NCI-H1436 (cell line): ENCODE results near the gene MYZAP.

Experiments
- DNase-seq: peaks from one replicate; lab custom pipeline; 2025; lab: John Stamatoyannopoulos, UW

MYZAP gene

GRCh38 chr15:57625703-57626448 is 34.2 kb downstream of the MYZAP start:
- no peak for DNase-seq

- DNase-seq, result no peak
These were observed 35.2 kb downstream of the MYZAP start for GRCh38 chr15:57626713-57627440.

DNA sequence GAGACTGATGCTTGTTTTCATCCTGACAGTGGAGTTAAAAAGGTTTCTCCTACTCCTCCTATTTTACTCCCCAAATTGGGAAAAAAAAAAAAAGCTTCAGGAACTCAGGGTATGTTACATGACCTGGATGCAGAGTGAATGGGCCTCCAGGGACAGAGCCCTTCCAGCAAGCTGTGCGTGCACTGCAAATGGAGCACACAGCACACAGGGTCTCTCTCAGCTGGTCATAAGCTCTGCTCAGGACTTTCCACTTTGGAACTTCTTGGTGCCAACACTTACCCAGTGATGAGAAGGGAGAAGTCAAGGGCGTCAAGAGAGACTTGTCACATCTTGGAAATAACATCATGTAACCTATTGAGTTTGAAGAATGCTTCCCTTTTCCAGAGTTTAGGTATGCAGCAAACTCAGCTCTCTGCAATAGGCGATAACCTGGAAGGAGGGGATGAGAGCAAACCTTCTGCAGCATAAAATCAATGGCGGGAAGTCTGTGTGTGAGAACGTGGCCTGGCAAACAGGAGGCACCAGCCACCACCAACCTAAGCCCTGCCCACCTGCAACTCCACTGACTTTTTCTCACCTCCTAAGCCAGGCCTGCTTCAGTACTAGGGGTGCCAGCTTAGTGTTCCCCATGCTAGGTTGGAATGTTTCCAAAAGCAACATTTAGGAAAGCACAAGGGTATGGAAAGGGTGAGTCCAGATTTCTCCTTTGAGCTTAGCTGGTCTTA is 39.8 kb downstream of the MYZAP start:
- no peak for DNase-seq

GRCh38 chr15:57634290-57634689 is 42.6 kb downstream of the MYZAP start:
- DNase-seq, result no peak

- DNase-seq, result no peak
These were observed 43.7 kb downstream of the MYZAP start for GRCh38 chr15:57635300-57635909.

- no peak for DNase-seq
These were observed 46.1 kb downstream of the MYZAP start for GRCh38 chr15:57637846-57638245.

- no peak for DNase-seq
These were observed 47.6 kb downstream of the MYZAP start for GRCh38 chr15:57639306-57639705.

GRCh38 chr15:57640930-57641682 is 49.4 kb downstream of the MYZAP start:
- DNase-seq, result no peak

DNA sequence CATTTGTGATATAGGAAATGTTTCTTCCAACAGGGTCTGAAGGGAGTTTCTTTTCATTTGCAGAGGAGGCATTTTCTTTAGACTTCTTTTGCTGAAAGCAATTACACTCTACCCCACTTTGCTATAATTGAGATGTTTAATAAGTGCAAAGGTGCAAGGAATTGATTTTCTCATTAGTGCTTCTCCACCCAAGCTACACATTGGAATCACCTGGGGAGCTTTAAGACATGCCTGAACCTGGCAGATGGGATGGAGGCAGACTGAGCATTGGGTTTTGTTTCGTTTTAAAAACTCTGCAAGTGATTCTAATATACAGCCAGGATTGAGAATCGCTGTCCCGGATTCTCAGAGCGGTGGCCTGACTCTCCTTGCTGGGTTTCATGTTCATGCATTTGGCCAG is 52.1 kb downstream of the MYZAP start:
- no peak for DNase-seq

GRCh38 chr15:57646087-57646486 is 54.4 kb downstream of the MYZAP start:
- no peak for DNase-seq

- no peak for DNase-seq
These were observed 55.5 kb downstream of the MYZAP start for GRCh38 chr15:57647071-57647790.

GRCh38 chr15:57647791-57648130 is 56.1 kb downstream of the MYZAP start:
- DNase-seq, result no peak

DNA sequence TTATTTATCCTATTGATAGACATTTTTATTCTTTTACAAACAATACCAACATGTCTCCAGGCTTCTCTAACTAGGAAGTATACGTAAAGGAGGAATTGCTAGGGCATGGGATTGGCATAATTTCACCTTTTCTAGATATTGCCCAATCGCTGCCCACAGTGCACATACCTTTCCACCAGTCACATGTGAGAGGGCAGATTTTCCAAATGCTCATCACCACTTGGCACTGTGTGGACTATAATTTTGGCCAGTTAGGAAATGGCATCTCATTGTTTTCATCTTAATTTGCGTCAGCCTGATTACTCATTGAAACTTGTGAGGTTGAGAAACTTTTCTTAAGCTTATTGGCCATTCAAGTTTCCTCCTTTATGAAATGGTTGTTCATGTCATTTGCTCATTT is 57.4 kb downstream of the MYZAP start:
- no peak for DNase-seq

- DNase-seq, result no peak
These were observed 59.7 kb downstream of the MYZAP start for GRCh38 chr15:57651445-57651844.

GRCh38 chr15:57652481-57652880 is 60.8 kb downstream of the MYZAP start:
- DNase-seq, result no peak

DNA sequence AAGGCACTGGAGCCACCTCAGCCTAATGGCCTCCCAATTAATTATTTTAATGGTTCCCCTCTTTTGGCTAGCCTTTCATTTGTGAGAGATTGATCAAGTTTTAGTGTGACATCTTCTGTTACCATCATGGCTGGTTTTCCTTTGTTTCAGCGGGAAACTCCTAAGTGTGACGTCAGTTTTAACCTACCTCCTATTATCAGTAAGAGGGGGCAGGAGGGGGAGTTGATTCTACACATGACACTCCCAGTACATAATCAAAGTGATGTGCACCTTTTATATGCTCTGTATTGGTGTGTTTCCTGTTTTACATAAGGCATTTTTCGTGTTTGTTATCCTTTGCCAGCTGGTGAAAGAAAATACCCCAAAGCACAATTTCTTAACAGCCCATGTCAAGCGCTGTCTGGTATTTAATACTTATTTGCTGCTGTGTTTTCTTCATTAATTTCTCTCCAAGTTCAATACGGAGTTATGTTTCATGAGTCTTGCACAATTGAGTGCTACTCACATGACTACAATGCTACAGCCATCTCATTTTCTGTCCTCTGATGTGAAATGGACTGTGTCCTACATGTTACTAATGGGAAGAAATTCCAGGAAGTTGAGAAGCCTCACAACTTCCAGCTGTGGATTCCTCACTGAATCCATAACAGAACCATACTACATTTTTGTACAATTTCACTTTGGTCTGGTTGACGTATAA is 62.6 kb downstream of the MYZAP start:
- DNase-seq, result no peak

- no peak for DNase-seq
These were observed 63.3 kb downstream of the MYZAP start for GRCh38 chr15:57655053-57655452.

DNA sequence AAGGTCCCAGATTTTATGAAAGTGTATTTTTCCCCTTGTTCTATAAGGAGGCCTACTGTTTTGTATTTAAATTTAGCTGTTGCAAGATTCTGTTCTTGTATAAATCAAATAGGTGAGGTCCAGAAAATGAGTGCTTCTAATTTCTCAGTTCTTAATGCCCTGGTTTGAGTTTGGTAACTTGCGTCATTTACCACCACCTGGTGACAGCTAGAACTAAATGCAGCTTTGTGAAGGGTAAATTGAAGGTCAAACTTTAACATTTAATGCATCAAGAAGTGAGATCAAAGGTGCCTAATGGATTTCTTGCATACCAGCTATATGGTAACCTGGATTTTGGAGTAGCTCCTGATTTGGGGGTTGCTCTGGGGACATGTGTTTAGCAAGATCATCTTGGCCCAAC is 64.1 kb downstream of the MYZAP start:
- DNase-seq, result no peak

DNA sequence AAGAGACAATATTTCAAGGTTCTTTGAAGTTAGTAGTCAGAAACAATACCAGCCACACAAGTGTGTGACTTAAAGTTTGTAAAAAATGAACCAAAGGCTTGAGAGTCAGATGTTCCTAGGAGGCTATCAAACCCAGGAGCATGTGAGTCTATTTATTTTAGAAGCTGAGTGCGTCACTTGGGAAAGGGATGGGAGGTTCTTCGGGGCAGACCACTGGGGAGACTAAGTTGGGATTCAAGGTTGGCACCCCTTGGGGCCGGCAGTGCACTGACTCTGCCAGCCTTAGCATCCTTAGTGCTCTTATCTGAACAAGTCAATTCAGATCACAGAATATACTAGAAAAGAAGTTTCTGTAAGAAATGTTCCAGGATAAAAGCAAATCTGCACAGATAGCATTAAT is 64.7 kb downstream of the MYZAP start:
- DNase-seq, result no peak

DNA sequence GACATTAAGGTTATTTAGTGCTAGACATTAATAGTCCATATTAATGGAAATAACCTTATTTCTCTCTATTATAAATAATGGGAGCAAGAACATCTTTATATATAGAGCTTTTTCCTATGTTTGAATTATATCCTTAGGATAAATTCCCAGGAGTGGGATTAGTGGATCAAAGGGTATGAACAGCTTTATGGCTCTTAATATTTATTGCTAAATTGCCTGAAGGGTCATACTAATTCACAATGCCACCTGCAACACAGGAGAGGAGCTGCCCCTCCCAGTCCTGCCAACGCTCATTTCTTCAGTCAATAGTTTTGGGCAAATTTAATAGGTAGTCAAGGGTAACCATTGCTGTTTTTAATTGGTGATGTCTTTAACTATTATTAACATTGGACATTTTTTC is 65.9 kb downstream of the MYZAP start:
- no peak for DNase-seq
